Stomach (tissue), 4 donors: Measurements from ENCODE around the gene PNPLA2.

Experiments used
- EP300 ChIP-seq: sonication (generic); formaldehyde crosslinking; IDR thresholded peaks from one replicate; pipeline ENCODE4 v1.6.1; 2017; ENCODE audit warnings: antibody characterized with exemption
- POLR2AphosphoS5 ChIP-seq, 3 donors: sonication (generic); formaldehyde crosslinking; IDR thresholded peaks; one replicate each; pipeline ENCODE4 v1.6.1; 2016; ENCODE audit warnings: antibody characterized with exemption in 3 of 3
- TF ChIP-seq, protein P1 (sequence below), 7 experiments: fragments of 450-650 bp in 4 of 7; fragments of 200-600 bp in 3 of 7; sonication (generic) in 3 of 7; IDR thresholded peaks; one replicate each; pipeline ENCODE4 v1.5.1; 2016 to 2019; ENCODE audit warnings: antibody characterized with exemption in 7 of 7, control low read depth in 2 of 7, mild to moderate bottlenecking in 1 of 7

DNA sequence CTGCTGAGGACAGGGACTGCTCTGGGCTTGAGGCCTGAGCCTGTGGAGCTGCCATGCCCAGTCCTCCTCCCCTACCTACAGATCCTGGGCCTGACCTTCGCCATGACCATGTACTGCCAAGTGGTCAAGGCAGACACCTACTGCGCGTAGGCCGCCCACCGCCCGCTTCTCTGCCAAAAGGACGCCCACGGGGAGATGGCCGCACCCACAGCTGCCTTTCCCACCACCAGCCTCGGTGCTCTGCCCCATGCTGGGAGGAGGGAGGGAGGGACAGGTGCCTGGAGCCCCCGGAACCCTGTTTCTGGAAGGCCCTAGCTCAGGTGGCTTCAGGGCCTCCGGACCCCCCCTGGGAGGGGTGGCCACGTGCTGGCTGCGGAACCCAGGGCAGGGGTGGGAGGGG is 47.8 kb downstream of the PNPLA2 start:
- TF ChIP-seq, protein P1, sequence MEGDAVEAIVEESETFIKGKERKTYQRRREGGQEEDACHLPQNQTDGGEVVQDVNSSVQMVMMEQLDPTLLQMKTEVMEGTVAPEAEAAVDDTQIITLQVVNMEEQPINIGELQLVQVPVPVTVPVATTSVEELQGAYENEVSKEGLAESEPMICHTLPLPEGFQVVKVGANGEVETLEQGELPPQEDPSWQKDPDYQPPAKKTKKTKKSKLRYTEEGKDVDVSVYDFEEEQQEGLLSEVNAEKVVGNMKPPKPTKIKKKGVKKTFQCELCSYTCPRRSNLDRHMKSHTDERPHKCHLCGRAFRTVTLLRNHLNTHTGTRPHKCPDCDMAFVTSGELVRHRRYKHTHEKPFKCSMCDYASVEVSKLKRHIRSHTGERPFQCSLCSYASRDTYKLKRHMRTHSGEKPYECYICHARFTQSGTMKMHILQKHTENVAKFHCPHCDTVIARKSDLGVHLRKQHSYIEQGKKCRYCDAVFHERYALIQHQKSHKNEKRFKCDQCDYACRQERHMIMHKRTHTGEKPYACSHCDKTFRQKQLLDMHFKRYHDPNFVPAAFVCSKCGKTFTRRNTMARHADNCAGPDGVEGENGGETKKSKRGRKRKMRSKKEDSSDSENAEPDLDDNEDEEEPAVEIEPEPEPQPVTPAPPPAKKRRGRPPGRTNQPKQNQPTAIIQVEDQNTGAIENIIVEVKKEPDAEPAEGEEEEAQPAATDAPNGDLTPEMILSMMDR (IDR thresholded peaks at IDR 0.05), result no peak
- TF ChIP-seq POLR2AphosphoS5 (IDR thresholded peaks at IDR 0.05) (no peak), EP300 (no peak)
